ENCODE results near the gene BICD2. TPM values are rescaled to one million over a fixed set of nuclear protein-coding genes. Genes with fewer than 3 reads are reported as not detected.
A peak's percentile ranks its signal among the peaks of the same experiment; 100 is the strongest.

Gene BICD2
- total and polyA plus RNA-seq, 10 of the 15 experiments (the other 5 are each of a cell fraction or from before 2014, with no cell fraction given) = 5.3 to 25.5 (median 14.4) TPM

DNA sequence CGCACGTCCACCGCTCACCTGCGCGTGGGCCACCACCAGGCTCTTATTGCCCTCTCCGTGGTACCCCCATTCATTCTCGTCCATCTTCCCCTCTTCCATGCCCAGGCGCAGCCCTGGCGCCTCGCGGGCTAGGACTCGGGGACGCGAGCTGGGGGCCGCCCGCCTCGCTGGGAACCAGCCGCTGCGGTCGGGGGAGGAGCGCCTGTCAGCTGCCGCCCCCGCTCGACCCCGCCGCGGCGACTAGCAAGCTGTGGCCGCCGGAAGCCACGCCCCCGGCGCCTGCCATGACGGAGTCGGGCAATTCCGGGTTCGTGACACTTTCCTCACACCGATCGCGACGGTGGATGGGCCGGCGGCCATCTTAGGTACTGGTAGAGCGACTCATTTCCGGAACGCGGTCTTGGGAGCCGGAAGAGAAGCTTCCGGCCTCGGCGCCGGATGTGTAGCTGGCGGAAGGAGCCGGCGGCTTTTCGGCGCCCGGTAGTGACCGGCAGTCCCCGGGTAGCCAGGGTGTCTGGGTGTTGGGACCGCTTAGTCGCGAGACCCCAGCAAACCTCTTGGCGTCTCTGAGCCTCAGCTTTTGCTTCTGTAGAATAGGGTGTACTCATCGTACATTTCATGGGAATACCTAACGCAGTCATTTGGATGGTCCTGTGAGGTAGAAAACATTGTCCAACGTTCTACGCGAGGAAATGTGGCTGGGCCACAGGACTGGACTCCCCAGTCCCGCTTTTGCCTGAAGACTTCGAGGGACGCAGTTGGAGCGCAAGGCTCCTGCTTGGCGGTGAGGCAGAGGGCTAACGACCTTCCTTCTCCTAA is 94.5 kb downstream of the BICD2 start, which contains the start of gene IPPK (continued):
- TF ChIP-seq, protein P1, sequence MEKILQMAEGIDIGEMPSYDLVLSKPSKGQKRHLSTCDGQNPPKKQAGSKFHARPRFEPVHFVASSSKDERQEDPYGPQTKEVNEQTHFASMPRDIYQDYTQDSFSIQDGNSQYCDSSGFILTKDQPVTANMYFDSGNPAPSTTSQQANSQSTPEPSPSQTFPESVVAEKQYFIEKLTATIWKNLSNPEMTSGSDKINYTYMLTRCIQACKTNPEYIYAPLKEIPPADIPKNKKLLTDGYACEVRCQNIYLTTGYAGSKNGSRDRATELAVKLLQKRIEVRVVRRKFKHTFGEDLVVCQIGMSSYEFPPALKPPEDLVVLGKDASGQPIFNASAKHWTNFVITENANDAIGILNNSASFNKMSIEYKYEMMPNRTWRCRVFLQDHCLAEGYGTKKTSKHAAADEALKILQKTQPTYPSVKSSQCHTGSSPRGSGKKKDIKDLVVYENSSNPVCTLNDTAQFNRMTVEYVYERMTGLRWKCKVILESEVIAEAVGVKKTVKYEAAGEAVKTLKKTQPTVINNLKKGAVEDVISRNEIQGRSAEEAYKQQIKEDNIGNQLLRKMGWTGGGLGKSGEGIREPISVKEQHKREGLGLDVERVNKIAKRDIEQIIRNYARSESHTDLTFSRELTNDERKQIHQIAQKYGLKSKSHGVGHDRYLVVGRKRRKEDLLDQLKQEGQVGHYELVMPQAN (conservative IDR thresholded peaks at IDR 0.05) = peak; percentile 86
- TF ChIP-seq, protein P2, sequence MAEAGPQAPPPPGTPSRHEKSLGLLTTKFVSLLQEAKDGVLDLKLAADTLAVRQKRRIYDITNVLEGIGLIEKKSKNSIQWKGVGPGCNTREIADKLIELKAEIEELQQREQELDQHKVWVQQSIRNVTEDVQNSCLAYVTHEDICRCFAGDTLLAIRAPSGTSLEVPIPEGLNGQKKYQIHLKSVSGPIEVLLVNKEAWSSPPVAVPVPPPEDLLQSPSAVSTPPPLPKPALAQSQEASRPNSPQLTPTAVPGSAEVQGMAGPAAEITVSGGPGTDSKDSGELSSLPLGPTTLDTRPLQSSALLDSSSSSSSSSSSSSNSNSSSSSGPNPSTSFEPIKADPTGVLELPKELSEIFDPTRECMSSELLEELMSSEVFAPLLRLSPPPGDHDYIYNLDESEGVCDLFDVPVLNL (IDR thresholded peaks at IDR 0.05; ENCODE audit: low read depth, low read length) = no peak
- TF ChIP-seq DPF2 (IDR thresholded peaks at IDR 0.05) = peak; percentile 91
- no peak for TF ChIP-seq EP300 (IDR thresholded peaks at IDR 0.05; ENCODE audit: borderline replicate concordance in 1 of 2, control insufficient read depth in 1 of 2, low read depth in 2 of 2, low read length in 2 of 2)
- no peak for TF ChIP-seq HDGF (IDR thresholded peaks at IDR 0.05)
- peak; percentile 94 for TF ChIP-seq PML (IDR thresholded peaks at IDR 0.05; ENCODE audit: low read length)
- peak in 1 of 2 experiments; percentile 77; a peak in 3 of 4 replicates for TF ChIP-seq BHLHE40 (IDR thresholded peaks at IDR 0.05; ENCODE audit: borderline replicate concordance in 1 of 2, low read depth in 2 of 2, low read length in 1 of 2)
- TF ChIP-seq RELA (IDR thresholded peaks at IDR 0.05; ENCODE audit: borderline replicate concordance, partially characterized antibody) = peak; percentile 76
- TF ChIP-seq ZNF217 (IDR thresholded peaks at IDR 0.05) = 0 out of 2 replicates have a peak, but pooled peaks have one; percentile 44
- TF ChIP-seq ZNF687 (IDR thresholded peaks at IDR 0.05) = no peak; the same call in 1 of the 2 replicates
- TF ChIP-seq BRCA1 (IDR thresholded peaks at IDR 0.05; ENCODE audit: low read depth, low read length) = no peak
- TF ChIP-seq ZSCAN29 (IDR thresholded peaks at IDR 0.05) = no peak
- TF ChIP-seq IRF3 (IDR thresholded peaks at IDR 0.05) = 0 out of 2 replicates have a peak, but pooled peaks have one; percentile 23
- TF ChIP-seq, protein P3, sequence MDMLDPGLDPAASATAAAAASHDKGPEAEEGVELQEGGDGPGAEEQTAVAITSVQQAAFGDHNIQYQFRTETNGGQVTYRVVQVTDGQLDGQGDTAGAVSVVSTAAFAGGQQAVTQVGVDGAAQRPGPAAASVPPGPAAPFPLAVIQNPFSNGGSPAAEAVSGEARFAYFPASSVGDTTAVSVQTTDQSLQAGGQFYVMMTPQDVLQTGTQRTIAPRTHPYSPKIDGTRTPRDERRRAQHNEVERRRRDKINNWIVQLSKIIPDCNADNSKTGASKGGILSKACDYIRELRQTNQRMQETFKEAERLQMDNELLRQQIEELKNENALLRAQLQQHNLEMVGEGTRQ (IDR thresholded peaks at IDR 0.05; ENCODE audit: borderline replicate concordance, low read depth, low read length) = no peak
- peak; percentile 67; the same call in 1 of the 2 replicates for TF ChIP-seq SMAD5 (IDR thresholded peaks at IDR 0.05; ENCODE audit: low read depth)
- TF ChIP-seq RUNX3 (IDR thresholded peaks at IDR 0.05; ENCODE audit: low read length) = peak; percentile 58
- TF ChIP-seq WRNIP1 (IDR thresholded peaks at IDR 0.05; ENCODE audit: borderline replicate concordance, low read depth, low read length) = no peak
- TF ChIP-seq NR2F1 (conservative IDR thresholded peaks at IDR 0.05) = peak; percentile 79
